HEK293 (cell line): ENCODE data around the gene GCLM.

Experiments used
- TF ChIP-seq, protein P1 (sequence below): fragments of 450-650 bp; formaldehyde crosslinking; IDR thresholded peaks from 2 replicates; pipeline ENCODE4 v1.5.0; 2017; ENCODE audit warnings: missing biosample characterization, missing genetic modification characterization, borderline replicate concordance
- TF ChIP-seq, protein P2 (sequence below): fragments of 450-650 bp; formaldehyde crosslinking; IDR thresholded peaks from 2 replicates; pipeline ENCODE4 v1.5.1; 2016; ENCODE audit warnings: missing biosample characterization, missing genetic modification characterization

DNA sequence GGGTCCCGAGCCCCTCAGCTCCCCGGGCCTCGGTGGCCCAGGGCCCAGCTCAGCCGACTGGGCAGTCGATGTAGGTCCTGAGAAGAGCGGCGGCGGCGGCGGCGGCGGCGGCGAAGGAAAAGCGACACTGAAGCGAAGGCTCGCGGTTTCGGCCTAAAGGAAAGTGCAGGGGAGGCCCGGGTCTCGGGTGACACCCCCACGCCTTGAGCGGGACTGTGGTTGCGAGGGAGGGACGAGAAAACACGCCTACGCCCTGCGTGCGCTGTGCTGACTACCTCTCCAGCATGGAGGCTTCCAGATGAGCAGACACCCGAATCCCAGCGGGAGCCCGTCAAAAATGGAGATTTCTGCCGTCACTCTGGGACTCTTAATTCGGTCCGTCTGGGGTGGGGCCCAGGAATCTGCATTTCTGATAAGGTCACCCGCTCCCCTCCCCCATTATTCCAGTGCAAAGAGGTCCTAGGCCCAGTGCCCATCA is 61.4 kb downstream of the GCLM start:
- TF ChIP-seq, protein P1, sequence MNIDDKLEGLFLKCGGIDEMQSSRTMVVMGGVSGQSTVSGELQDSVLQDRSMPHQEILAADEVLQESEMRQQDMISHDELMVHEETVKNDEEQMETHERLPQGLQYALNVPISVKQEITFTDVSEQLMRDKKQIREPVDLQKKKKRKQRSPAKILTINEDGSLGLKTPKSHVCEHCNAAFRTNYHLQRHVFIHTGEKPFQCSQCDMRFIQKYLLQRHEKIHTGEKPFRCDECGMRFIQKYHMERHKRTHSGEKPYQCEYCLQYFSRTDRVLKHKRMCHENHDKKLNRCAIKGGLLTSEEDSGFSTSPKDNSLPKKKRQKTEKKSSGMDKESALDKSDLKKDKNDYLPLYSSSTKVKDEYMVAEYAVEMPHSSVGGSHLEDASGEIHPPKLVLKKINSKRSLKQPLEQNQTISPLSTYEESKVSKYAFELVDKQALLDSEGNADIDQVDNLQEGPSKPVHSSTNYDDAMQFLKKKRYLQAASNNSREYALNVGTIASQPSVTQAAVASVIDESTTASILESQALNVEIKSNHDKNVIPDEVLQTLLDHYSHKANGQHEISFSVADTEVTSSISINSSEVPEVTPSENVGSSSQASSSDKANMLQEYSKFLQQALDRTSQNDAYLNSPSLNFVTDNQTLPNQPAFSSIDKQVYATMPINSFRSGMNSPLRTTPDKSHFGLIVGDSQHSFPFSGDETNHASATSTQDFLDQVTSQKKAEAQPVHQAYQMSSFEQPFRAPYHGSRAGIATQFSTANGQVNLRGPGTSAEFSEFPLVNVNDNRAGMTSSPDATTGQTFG (tag by site-specific recombination) = no peak
- TF ChIP-seq, protein P2, sequence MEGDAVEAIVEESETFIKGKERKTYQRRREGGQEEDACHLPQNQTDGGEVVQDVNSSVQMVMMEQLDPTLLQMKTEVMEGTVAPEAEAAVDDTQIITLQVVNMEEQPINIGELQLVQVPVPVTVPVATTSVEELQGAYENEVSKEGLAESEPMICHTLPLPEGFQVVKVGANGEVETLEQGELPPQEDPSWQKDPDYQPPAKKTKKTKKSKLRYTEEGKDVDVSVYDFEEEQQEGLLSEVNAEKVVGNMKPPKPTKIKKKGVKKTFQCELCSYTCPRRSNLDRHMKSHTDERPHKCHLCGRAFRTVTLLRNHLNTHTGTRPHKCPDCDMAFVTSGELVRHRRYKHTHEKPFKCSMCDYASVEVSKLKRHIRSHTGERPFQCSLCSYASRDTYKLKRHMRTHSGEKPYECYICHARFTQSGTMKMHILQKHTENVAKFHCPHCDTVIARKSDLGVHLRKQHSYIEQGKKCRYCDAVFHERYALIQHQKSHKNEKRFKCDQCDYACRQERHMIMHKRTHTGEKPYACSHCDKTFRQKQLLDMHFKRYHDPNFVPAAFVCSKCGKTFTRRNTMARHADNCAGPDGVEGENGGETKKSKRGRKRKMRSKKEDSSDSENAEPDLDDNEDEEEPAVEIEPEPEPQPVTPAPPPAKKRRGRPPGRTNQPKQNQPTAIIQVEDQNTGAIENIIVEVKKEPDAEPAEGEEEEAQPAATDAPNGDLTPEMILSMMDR (tag by site-specific recombination) = no peak
